GM18502 (cell line): Measurements from ENCODE around the gene TPM2.
"Not testable (repeated sequence)": the region's sequence is repeated elsewhere in the genome, so short reads cannot be mapped to it uniquely, and the experiment has no call there.

Experiments
- ATAC-seq: cut with Tn5 transposase; IDR thresholded peaks from one replicate; pipeline ENCODE4 v1.9.1; 2021; ENCODE audit warnings: mild to moderate bottlenecking; ENCODE audit not compliant: unreplicated experiment, poor library complexity

The TPM2 gene

DNA sequence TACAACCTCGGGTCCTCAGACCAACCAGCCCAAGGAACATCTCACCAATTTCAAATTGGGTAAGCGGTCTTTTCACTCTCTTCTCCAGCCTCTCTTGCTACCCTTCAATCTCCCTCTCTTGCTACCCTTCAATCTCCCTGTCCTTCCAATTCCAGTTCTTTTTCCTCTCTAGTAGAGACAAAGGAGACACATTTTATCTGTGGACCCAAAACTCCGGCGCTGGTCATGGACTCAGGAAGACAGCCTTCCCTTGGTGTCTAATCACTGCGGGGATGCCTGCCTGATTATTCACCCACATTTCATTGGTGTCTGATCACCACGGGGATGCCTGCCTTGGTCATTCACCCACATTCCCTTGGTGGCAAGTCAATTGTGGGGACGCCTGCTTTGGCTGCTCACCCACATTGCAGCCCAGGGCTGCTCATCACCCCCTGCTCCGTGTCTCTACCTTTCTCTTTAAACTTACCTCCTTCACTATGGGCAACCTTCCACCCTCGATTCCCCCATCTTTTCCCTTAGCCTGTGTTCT, 52.2 kb downstream of the TPM2 start:
- ATAC-seq, result not testable (repeated sequence)

DNA sequence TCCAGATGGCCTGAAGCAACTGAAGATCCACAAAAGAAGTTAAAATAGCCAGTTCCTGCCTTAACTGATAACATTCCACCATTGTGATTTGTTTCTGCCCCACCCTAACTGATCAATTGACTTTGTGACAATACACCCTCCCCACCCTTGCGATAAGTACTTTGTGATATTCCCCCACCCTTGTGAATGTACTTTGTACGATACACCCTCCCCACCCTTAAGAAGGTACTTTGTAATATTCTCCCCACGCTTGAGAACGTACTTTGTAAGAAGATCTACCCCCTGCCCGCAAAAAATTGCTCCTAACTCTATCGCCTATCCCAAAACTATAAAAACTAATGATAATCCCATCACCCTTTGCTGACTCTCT, 52.9 kb downstream of the TPM2 start:
- not testable (repeated sequence) for ATAC-seq

DNA sequence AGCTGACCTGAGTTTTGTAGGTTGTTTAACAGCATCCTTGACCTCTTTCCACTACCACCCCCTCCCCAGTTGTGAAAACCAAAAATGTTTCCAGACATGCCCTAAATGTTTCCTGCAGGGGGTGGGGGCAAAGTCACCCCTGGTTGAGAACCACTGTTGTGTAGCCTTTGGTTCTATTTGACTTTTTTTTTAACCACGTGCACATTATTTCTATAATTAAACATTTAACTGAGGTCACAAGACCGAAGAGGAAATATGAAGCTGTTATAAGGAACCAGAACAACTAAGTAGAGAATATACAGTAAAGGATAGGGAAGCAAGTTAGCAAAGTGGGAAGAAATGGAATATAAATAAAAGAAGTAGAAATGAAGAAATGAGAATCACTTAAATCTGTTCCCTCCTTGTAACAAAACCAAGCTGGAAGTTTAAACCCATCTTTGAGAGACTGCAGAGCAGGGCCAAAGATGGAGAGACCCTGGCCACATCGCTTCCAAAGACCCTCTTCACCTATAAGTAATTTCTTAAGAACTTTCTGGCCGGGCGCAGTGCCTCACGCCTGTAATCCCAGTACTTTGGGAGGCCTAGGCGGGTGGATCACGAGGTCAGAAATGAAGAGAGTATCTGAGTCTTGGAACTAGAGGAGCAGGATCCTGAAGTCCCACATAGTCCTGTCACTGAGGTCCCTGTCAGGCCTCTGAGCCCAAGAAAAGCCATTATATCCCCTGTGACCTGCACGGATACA, 53.4 kb downstream of the TPM2 start:
- ATAC-seq, result no peak

DNA sequence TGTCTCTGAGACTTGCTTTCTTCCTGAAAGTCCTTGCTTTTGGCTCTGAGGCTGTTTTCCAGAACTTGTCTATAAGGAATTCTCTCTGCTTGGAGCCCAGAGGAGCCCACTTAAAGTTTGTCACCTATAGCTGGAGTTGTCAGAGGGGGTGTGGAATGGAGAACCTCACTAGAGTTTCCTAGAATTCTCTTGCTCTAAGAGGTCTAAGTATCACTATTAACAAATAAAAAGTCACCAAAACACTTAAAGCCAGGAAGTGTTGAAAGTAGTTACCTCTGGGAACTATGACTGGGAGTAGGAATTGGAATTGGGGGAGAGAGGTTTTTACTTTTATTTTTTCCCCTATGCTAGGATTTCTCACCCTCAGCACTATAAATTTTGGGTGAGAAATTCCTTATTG, 54.0 kb downstream of the TPM2 start:
- no peak for ATAC-seq
